Endothelial cell of umbilical vein (primary cell): ENCODE results near the gene PRRC1.

ENCODE experiments used
- EZH2 ChIP-seq: IDR thresholded peaks from 2 replicates; pipeline ENCODE4 v1.6.1; 2012; ENCODE audit warnings: borderline replicate concordance, low read depth, mild to moderate bottlenecking, moderate library complexity, low read length, inconsistent platforms; ENCODE audit not compliant: severe bottlenecking
- FOS ChIP-seq: IDR thresholded peaks from 2 replicates; pipeline ENCODE4 v1.6.1; 2011; ENCODE audit warnings: mild to moderate bottlenecking, low read length, moderate library complexity, borderline replicate concordance; ENCODE audit not compliant: insufficient read depth
- GATA2 ChIP-seq: IDR thresholded peaks from 2 replicates; pipeline ENCODE4 v1.7.0; 2011; ENCODE audit warnings: low read depth, mild to moderate bottlenecking, moderate library complexity, mixed read lengths, low read length; ENCODE audit not compliant: insufficient read length, insufficient read depth
- JUN ChIP-seq: IDR thresholded peaks from 2 replicates; pipeline ENCODE4 v1.6.1; 2011; ENCODE audit warnings: borderline replicate concordance, low read depth; ENCODE audit not compliant: insufficient read length, insufficient read depth
- MYC ChIP-seq: IDR thresholded peaks from one replicate; pipeline ENCODE4 v1.6.1; 2011; ENCODE audit warnings: mild to moderate bottlenecking, low read depth, low read length
- POLR2A ChIP-seq: IDR thresholded peaks from 2 replicates; pipeline ENCODE4 v1.6.1; 2012; ENCODE audit warnings: low read depth, mild to moderate bottlenecking, control low read depth, low read length
- POLR2AphosphoS5 ChIP-seq: IDR thresholded peaks from 2 replicates; pipeline ENCODE4 v1.6.1; 2012; ENCODE audit warnings: low read depth, mild to moderate bottlenecking, control low read depth, low read length, moderate library complexity; ENCODE audit not compliant: insufficient read depth
- TF ChIP-seq, protein P1 (sequence below), 2 donors: IDR thresholded peaks; 1 replicate in 1 of 2; 2 replicates in 1 of 2; pipeline ENCODE4 v1.5.1; 2011; ENCODE audit warnings: low read length in 2 of 2, mild to moderate bottlenecking in 2 of 2, moderate library complexity in 2 of 2, control low read depth in 1 of 2, inconsistent platforms in 1 of 2, low read depth in 1 of 2; ENCODE audit not compliant: insufficient read depth in 1 of 2; ENCODE audit errors: extremely low read depth in 1 of 2
- TF ChIP-seq, protein P2 (sequence below): IDR thresholded peaks from 2 replicates; pipeline ENCODE4 v1.6.1; 2011; ENCODE audit not compliant: insufficient read depth, insufficient read length

DNA sequence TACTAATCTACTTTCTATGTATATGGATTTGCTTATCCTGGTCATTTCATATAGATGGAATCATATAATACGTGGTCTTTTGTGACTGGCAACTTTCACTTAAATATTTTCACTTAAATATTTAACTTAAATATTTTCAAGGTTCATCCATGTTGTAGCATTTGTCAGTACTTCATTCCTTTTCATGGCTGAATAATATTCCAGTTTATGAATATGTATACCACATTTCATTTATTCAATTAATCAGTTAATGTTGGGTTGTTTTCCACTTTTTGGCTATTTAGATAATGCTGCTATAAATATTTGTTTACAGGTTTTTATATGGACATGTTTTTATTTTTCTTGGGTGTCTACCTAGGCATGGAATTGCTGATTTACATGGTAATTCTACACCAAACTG lies 7.7 kb downstream of the PRRC1 start:
- TF ChIP-seq, protein P1, sequence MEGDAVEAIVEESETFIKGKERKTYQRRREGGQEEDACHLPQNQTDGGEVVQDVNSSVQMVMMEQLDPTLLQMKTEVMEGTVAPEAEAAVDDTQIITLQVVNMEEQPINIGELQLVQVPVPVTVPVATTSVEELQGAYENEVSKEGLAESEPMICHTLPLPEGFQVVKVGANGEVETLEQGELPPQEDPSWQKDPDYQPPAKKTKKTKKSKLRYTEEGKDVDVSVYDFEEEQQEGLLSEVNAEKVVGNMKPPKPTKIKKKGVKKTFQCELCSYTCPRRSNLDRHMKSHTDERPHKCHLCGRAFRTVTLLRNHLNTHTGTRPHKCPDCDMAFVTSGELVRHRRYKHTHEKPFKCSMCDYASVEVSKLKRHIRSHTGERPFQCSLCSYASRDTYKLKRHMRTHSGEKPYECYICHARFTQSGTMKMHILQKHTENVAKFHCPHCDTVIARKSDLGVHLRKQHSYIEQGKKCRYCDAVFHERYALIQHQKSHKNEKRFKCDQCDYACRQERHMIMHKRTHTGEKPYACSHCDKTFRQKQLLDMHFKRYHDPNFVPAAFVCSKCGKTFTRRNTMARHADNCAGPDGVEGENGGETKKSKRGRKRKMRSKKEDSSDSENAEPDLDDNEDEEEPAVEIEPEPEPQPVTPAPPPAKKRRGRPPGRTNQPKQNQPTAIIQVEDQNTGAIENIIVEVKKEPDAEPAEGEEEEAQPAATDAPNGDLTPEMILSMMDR (IDR thresholded peaks at IDR 0.05; ENCODE audit: extremely low read depth in 1 of 2, insufficient read depth in 1 of 2, low read depth in 1 of 2, low read length in 2 of 2): no peak
- TF ChIP-seq POLR2A (no peak), EZH2 (no peak), POLR2AphosphoS5 (no peak), JUN (no peak), FOS (no peak), MYC (no peak), GATA2 (no peak)
- TF ChIP-seq, protein P2, sequence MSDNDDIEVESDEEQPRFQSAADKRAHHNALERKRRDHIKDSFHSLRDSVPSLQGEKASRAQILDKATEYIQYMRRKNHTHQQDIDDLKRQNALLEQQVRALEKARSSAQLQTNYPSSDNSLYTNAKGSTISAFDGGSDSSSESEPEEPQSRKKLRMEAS: no peak
